IPS-NIHi7 (cell line): Measurements from ENCODE around the gene SP2.

ENCODE experiments used
- DNase-seq: peaks from one replicate; pipeline ENCODE4 v3.0.0; 2012; ENCODE audit warnings: mixed read lengths; ENCODE audit errors: extremely low spot score

Gene SP2

DNA sequence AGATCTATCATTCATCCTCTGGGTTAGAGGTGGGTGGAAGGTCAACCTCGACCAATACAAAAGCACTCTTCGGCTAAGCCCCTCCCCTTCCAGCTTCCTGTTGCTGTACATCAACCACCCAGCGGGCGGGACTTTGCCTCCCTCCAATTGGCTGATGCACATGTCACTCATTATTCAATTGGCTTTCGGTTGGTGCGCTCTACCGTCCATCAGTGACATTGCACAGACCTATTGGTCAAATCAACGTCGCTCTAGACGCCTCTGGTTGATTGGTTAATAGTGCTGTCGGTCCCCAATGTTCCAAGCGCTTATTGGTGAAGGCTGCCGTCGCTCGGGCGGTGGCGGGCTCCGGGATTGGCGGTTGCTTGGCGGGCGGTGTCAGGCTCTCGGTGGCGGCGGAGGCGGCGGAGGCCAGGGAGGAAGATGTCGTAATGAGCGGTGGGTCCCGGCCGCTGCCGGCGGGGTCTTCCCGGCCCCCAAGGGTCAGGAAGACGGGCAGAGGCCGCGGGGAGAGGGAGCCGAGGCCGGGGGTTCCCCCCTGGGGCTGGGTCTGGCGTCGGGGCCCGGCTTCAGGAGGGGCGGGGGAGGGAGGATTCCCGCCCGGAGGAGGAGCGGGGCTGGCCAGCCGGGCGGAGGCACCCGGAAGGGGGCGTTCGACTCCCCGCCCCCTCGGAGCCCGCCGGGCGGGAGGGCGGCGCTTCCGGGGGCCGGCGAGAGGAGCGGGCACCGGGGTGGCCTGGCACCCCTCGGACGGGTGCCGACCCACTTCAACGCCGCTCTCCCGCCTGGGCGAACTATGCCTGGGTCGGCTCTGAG lies at the start of gene SP2:
TSS of gene SP2 (plus strand) at position 381 of the 816 bp plus-strand sequence. CDS start at position 432, 51 bp downstream.
- peak; percentile 99 for DNase-seq

DNA sequence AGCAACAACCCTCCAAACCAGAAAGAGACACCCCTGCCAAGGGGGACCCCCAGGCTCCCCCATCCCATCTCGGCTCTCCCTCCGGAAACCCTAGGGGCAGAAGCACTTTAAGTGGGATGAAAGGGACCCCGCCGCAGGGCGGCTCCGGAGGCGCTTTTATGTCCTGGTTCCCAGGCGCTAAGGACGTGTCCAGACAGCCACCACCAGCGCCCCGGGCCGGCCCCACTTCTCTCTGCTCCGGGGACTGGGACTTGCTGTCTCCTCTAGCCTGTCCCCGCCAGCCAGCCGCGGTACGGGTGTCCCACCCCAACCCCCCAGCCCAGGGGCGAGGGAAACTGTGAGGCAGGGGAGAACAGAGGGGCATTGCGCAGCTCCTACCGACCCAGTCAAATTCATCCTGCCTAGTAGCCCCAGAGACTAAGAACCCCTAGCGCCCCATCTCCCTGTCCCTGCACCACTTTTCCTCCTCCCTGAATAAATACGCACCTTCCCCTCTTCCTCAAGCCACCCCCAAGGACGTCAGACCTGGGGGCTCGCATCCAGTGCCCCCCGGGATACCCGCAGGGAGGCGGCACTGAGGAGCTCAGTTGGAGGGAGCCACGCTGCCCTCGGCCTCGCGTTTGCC lies 49.2 kb upstream of the SP2 start:
- no peak for DNase-seq

DNA sequence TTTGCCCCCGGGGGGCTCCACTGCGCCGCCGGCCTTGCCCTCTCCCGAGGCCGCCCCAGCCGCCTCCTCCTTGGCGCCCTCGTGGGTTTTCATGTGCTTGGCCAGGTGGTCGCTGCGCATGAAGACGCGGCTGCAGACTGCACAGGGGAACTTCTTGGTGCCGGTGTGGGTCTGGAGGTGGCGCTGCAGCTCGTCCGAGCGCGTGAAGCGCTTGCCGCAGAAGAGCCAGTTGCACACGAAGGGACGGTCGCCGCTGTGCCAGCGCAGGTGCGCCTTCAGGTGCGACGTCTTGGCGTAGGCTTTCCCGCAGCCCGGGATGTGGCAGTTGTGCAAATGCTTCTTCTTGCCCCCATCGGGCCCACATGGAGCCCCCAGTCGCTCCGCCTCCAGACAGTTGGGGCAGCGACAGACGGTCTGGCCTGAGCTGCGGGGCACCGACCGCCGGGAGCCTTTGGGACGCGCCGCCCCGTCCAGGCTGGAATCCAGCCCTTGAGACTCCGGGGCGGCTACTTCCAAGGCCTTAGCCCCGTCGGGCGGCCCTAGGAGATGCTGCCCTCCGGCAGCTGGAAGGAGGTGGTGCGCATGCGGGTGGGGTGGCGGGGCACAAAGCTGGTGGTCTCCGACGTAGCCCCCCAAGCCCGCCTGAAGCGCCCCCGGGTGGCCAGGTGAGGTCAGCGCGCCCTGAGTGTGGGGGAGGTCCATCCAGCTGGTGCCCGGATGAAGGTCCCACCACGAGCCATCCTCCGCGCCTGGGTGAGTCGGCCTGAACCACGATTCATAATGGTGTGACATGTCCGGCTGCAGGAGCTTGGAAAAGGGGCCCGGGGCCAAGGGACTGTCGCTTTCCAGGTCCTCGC lies 48.5 kb upstream of the SP2 start:
- DNase-seq: peak; percentile 54

DNA sequence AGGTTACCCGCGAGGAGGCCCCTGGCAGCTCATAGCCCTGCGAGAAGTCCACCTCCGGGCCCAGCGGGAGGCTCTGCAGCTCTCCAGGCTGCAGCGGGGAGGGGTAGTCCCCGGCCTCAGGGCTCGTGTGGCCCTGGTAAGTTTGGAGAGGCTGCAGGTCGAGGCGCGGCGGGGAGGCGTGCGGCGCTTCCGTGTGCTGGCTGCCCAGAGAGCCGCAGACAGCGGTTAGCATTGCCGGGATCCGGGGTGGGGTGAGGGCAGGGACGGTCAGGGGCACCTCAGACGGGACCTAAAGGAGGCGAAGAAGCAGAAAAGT lies 47.9 kb upstream of the SP2 start:
- DNase-seq: no peak

DNA sequence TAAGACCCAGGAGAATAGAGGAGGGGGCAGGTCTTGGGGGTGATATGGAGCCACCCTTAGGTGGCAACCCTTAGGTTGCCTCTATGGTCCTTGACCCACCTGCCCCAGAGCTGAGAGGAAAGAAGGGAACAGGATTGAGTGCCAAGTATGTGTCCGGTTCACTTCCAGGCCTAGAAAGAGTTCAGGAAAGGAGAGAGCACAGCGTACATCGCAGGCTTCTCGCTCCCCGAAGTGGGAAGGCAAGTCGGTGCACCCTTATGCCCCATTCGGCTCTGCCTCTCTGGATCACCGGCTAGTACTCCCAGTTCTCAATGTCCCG lies 45.7 kb upstream of the SP2 start:
- DNase-seq: no peak

DNA sequence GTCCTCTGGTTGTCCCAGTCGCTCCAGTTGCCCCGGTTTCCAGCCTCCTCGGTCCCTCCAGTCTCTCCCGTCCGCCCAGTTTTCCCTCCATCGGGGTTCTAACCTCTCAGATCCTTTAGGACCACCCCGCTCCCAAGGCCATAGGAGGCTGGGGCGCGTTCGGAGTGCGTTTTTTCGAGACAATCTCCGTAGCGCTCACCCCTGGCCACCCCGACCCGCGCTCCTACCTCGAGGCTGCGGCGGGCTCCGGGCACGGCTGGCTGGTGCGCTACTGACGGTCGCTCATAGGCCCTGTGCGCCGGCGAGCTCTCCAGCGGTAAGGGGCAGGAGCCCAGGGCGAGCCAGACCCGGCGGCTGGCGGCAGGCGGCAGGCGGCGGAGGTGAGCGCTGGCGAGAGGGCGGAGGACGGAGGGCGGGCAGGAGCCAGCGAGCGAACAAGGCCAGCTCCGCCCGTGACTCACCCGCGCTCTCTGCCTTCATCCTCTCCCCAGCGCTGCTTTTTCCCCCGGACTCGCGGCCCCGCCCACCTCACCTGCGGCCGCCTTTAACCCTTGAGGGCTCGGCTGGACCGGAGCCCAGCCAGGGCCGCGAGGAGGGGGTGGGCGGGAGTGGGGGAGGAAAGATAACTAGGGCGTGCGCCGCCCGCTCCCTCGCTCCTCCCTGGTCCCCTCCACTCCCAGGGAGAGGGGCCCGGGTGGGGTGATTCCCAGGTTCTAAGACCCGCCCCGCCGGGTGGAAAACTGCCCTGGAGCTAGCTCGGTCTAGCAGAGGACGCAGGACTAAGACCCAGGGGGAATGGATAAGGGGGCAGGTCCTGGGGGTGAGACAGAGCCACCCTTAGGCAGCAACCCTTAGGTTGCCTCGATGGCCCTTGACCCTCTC lies 45.1 kb upstream of the SP2 start, which contains the start of gene SP6:
TSS of gene SP6 (minus strand) at position 472 of the 882 bp plus-strand sequence. CDS start 2,734 bp downstream, outside the sequence.
- DNase-seq: peak; percentile 87

DNA sequence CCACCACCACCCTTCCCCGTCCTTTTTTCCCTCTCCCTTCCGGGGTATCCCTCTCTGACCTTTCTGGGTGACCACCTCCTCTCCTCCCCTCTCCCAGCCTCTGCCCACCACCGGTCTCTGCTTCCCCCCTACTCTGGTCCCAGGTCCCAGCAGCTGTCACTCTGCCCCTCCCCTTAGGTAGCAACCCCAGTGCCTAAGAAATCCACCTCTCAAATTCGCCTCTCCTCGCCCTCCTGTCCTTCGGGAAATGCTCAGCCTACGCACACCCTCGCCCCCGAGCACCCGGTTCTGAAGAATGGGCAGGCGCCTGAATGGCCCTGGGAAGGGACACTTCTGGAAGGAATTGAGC lies 44.3 kb upstream of the SP2 start:
- peak; percentile 56 for DNase-seq

DNA sequence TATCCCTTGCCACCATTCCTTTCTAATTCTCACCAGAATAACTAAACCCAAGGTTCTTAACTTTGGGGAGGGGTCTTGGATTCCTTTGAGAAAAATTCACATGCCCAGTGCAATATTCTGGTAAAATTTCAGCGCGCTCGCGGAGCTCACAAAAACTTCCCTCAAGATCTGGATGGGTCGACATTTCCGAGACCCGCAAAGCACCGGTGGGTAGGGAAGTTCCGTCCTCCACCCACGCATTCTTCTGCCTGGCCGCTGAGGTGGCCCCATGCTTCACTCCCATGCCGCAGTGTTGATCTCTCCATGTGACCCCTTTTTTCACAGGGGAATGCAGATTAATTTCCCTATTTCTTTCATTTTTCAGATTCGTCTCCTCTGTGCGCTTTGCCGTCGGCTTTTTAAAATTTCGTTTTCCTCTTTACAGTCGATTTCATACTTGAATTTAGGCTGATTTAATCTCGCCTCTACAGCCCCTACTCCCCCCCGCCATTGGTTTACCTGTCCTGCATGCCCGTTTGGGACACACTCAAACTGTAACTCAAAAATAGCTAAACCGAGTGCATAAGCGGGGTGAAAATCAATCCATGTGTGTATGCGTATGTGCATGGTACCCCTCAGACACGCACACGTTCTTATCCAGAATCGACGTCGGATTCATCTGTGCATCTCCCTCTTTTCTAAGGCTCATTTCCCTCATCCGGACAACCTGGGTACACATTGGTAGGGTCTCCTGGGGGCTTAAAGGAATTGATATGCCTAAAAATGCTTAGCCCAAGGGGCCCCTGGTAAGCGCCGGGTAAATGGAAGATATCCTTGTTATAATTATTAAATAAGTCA lies 43.7 kb upstream of the SP2 start:
- no peak for DNase-seq

DNA sequence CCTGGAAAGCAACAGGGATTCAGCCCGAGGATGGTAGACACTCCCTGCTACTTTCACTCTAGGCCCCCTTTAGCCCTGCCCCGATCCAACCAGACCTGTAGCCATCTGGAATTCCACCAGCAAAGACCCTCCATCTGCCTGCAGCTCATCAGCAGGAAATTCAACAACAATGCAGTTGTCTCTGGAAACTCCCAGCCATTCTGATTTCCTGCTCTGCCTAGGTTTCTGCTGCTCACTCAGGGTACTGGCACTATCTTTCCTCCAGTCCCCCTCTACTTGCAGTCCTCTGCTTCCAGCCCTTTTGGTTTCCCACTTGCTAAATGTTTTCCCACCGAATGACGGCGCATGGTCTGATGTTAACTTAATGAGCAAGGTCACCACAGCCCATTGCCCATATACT lies 42.4 kb upstream of the SP2 start:
- no peak for DNase-seq

DNA sequence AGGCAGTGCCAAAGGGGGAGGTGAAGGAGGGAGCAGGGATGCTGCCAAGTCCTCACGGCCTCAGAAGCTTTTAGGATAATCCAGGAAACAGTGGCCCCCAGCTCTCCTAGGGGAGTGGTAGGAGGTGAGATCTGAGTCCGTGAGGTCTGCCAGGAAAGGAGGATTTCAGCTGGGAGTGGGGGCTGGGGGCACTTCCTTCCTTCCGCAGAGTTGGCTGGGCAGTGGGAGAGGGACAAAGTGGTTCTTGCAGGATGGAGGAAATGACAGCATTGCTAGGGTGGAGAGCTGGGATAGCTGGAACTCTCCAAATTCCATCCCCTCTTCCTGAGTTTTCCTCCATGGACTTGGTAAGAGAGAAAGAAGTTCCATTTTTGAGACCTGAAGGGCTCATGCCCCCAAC lies 40.3 kb upstream of the SP2 start:
- no peak for DNase-seq

DNA sequence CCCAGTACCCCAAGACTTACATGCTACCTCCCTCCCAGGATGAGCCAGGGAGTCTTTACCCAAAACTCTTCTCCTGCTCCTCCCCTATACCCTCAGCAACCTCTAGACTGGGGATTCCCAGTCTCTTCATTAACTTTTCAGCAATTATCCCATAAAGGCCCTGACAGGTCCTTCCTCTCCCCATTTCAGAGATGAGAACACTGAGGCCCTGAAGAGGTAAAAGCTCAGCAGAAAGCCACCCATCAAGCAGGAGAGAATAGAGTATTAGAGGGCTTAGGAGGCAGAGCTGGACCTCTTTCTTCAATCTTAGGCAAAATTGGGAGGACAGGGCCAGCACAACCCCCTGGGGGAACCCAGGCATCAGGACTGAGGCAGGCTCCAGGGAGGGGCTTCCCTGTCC lies 39.2 kb upstream of the SP2 start:
- DNase-seq: no peak

DNA sequence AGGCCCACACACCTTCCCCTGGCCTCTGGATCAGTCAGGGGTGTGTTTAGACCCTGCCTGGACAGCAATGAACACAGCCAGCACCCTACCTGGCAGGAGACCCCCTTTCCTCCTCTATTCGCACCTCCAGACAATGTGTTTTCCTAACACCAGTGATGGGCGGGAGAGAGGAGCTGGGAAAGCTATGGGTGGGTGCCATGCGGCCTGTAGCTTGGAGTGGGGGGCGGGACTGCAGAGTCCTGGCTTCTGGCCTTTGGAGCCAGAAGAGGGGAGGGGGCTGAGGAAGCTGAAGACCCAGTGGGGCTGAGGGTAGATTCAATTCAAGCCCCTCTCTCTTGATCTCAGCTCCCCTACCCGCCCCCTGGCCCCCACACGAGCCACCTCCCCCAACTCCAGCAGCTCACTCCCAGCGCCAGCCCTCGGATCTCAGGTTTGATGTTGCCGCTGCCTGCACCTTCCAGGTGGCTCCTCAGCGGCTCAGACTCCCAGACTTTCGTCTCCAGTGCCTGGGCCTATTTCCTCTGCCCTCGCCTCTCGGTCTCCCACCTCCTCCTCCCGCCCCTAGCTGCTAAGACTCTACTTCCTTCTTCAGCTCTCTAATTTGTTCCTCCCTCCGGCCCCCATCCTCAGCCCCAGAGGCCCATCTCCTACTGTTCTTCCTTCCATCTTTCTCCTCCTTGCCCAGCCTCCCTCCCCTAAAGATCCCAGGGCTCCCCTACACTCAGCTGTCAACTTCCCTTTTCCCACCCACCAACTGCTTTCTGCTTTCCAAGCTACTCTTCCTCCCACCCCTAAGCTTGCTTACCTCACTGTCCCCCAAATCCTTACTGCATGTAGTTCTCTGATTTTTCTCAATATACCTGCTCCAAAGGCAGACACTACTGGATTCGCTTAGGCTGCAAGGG lies 38.2 kb upstream of the SP2 start:
- DNase-seq: peak; percentile 48

DNA sequence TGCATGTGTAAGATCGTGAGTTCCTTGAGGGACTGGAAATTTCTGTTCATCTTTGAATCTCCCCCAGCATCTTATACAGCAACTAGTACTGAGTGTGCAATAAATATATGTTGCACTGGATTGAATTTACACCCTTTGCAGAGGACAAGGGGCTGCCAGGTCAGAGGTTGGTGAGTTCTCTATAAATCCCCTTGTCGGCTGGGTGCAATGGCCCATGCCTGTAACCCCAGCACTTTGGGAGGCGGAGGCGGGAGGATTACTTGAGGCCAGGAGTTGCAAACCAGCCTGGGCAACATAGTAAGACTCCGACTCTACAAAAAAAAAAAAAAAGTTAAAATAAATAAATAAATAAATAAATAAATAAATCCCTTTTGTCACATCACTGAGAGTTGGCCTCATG lies 35.6 kb upstream of the SP2 start:
- DNase-seq: no peak

DNA sequence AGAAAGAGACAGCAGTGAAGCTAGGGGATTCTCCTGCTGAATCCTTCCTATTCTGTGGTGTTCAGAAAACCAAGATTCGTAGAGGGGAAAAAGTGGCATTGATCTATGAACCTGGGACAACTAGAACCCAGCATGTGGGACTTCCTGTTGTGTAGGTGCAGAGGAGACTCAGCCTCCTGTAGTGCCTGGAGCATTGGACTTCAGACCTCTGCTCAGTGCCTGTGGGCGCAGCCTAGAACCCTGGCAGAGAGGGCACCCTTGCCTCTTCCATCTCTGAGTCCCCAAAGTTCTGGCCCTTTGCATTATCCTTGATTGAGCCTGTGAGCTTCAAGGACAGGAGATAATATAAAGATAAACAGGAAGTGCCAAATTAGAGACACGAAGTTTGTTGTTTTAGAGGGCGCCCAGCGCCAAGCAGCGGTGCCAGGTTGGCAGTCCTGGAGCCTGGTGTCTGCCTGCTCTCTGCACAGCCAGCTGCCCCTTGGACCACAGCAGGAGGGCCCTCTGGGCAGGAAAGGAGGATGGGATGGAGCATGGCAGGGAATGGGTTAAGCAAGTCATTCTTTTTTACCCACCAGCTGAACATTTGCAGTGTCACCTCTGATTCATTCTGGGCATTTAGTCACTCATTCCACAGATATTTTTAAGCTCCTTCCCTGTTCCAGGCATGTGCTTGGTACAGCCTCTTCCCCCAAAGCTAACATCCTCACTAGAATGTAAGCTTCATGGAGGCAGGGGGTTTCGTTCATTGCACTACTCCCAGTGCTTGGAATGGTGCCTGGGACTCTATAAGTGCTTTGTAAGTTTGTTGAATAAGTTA lies 33.2 kb upstream of the SP2 start:
- no peak for DNase-seq

DNA sequence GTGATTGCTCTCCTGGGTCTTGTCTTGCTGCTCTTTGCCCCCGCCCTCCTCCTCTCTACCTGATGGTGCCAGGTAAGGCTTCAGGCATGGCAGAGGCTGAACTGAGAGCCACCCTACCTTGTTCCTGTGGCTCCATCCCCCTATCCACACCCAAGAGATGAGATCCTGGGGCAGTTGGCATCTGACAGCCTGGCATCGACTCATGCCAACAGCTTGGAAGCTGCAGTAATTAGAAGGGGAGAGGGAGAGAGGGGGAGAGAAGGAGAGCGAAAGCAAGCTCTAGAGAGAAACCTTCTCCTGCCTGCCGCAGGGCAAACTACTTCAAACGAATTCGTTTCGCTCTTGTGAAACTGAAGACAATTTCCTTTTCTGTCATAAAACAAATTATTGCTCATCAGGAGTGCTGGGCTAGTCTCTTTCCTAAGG lies 31.2 kb upstream of the SP2 start:
- DNase-seq: no peak

DNA sequence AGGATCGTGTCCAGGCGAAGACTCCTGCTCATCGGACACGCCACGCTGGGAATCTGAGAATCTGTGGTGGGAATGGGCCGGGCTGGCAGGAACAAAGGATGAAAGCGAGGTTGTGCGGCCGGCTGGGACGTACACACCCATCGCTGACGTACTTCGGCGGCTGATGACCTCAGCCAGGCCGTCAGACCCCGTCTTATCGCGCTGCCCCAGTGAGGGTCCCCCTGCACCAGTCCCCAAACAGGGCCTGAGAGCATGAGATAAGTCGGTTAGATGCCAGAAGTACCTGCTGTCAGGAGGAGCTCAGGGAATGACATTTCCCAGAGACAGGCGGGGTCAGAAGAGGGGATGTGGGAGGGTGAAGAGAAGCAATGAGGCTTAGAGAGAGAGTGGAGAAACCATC lies 29.1 kb upstream of the SP2 start:
- no peak for DNase-seq

DNA sequence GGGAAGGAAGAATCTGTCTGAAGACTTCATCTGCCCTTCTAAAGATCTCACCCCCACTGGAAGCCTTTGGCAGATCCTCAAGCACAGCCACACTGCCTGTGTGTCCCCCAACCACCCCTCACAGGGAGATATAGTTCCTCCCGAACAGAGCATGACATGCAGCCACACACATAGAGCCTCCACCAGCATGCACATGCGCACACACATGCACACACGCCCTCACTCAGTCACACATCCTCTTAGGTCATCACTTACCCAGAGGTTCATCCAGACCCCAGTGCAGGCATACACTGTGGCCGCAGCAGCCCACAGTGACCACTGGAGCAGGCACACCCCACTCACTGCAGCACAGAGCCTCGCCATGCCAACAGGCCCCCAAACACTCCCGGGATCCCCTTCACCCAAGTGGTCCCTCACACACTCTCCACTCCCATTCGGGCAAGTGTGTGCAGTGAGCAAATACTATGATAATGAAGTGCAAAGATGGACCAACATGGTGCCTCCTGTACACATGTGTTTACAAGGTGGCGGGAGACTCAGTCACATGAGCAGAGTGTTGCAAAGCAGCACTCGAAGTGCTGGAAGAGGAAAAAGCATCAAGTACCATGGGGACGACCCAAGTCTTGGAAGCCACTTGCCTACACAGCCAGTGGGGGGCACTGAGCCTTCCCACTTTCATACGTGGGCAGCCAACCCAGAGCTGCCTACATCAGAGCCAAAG lies 28.1 kb upstream of the SP2 start:
- DNase-seq: no peak

DNA sequence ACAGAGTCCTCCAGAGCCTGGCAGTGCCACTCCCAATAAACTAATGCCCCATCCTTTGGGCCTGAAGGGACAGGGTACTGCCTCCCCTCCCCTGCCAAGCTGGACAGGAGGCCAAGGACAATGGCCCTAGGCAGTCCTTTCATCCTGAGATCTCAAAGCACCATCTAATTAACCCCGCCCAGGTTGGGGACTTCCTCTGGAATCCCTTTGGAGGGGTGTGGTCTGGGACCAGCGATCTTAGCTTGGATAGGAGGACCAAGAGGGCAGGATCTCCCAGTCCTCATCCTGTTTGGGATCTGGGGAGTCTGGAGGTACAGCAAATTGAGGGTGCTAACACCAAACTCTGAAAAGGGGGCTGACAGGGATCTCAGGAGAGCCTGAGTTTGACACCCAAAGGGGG lies 26.9 kb upstream of the SP2 start:
- DNase-seq: no peak
